Hippocampal formation (tissue), 2 donors: ENCODE measurements around the gene GLRA1.

Experiments used
- DNase-seq, 2 donors: peaks; one replicate each; lab custom pipeline; 2025; lab: John Stamatoyannopoulos, UW

The GLRA1 gene

GRCh38 chr5:151772846-151773561 is 151.6 kb downstream of the GLRA1 start:
- DNase-seq = peak in 1 of 2 donors; percentile 9
